ENCODE results near the gene IGSF21.

Gene IGSF21

GRCh38 chr1:18344755-18345154, 237.2 kb downstream of the IGSF21 start:
- no peak for TF ChIP-seq CTCF (IDR thresholded peaks at IDR 0.05; ENCODE audit: unreplicated experiment in 3 of 3)
- H3K27ac Mint-ChIP-seq: no peak overlapping the region

GRCh38 chr1:18347559-18347958, 240.0 kb downstream of the IGSF21 start:
- no peak for TF ChIP-seq CTCF (IDR thresholded peaks at IDR 0.05; ENCODE audit: unreplicated experiment in 3 of 3)
- no peak overlapping the region for H3K27ac Mint-ChIP-seq
- no peak overlapping the region for H3K4me3 Mint-ChIP-seq
- peaks cover 35% of the 10 kb centered on the region for H3K27me3 Mint-ChIP-seq (ENCODE audit: low read depth)
- H3K4me1 Mint-ChIP-seq: peaks cover 19% of the 10 kb centered on the region
- no peaks in the 10 kb centered on the region for H3K36me3 Mint-ChIP-seq (ENCODE audit: low read depth)
- no peaks in the 10 kb centered on the region for H3K9me3 Mint-ChIP-seq

More at GRCh38 chr1:18344755-18345154, 237.2 kb downstream of the IGSF21 start:
- Mint-ChIP-seq H3K36me3 (ENCODE audit: low read depth) (no peaks in the 10 kb centered on the region), H3K4me1 (no peaks in the 10 kb centered on the region), H3K4me3 (no peak overlapping the region), H3K9me3 (no peaks in the 10 kb centered on the region), H3K27me3 (ENCODE audit: low read depth) (peaks cover 39% of the 10 kb centered on the region)

GRCh38 chr1:18348354-18348753, 240.8 kb downstream of the IGSF21 start:
- Mint-ChIP-seq H3K27ac (no peak overlapping the region), H3K4me1 (peaks cover 27% of the 10 kb centered on the region), H3K36me3 (ENCODE audit: low read depth) (no peaks in the 10 kb centered on the region), H3K9me3 (no peaks in the 10 kb centered on the region), H3K4me3 (no peak overlapping the region), H3K27me3 (ENCODE audit: low read depth) (peaks cover 36% of the 10 kb centered on the region)
- TF ChIP-seq CTCF (IDR thresholded peaks at IDR 0.05; ENCODE audit: unreplicated experiment in 3 of 3): no peak

- Mint-ChIP-seq H3K36me3 (ENCODE audit: low read depth) (no peaks in the 10 kb centered on the region), H3K27me3 (ENCODE audit: low read depth) (peaks cover 41% of the 10 kb centered on the region), H3K9me3 (no peaks in the 10 kb centered on the region), H3K4me3 (no peak overlapping the region), H3K27ac (no peak overlapping the region), H3K4me1 (peaks cover 37% of the 10 kb centered on the region)
- no peak for TF ChIP-seq CTCF (IDR thresholded peaks at IDR 0.05; ENCODE audit: unreplicated experiment in 3 of 3)
Measured at GRCh38 chr1:18350747-18351146, 243.1 kb downstream of the IGSF21 start.

GRCh38 chr1:18351735-18352134, 244.1 kb downstream of the IGSF21 start:
- Mint-ChIP-seq H3K4me1 (peaks cover 37% of the 10 kb centered on the region), H3K36me3 (ENCODE audit: low read depth) (no peaks in the 10 kb centered on the region), H3K27ac (peak overlapping the region; percentile 1 to 22 (median 6)), H3K27me3 (ENCODE audit: low read depth) (peaks cover 47% of the 10 kb centered on the region), H3K4me3 (peak overlapping the region in 1 of 3 experiments; percentile 6), H3K9me3 (no peaks in the 10 kb centered on the region)
- no peak for TF ChIP-seq CTCF (IDR thresholded peaks at IDR 0.05; ENCODE audit: unreplicated experiment in 3 of 3)

GRCh38 chr1:18352636-18353265, 245.2 kb downstream of the IGSF21 start:
- peaks cover 37% of the 10 kb centered on the region for H3K4me1 Mint-ChIP-seq
- H3K27ac Mint-ChIP-seq: no peak overlapping the region
- H3K9me3 Mint-ChIP-seq: no peaks in the 10 kb centered on the region
- H3K27me3 Mint-ChIP-seq (ENCODE audit: low read depth): peaks cover 58% of the 10 kb centered on the region
- H3K36me3 Mint-ChIP-seq (ENCODE audit: low read depth): no peaks in the 10 kb centered on the region
- no peak overlapping the region for H3K4me3 Mint-ChIP-seq
- TF ChIP-seq CTCF (IDR thresholded peaks at IDR 0.05; ENCODE audit: unreplicated experiment in 3 of 3): no peak

Data from nephron (organoid).